OCI-LY7 (cell line): ENCODE results near the gene ANK3. TPM values are rescaled to one million over a fixed set of nuclear protein-coding genes. Genes with fewer than 3 reads are reported as not detected.

ENCODE experiments used
- BruUV-seq: library from RNA; stranded (reverse); fragments of 400-500 nt; replicated peaks from 2 replicates; lab custom pipeline; 2021; lab: Mats Ljungman, UMichigan
- CTCF ChIA-PET: fragments of 300-600 bp; sonication (Branson Sonifier 250); formaldehyde crosslinking; loops from one replicate; lab custom pipeline; 2022; ENCODE audit warnings: antibody characterized with exemption; ENCODE audit not compliant: unreplicated experiment; lab: Charles Lee
- POLR2A ChIA-PET: fragments of 300-600 bp; sonication (Branson Sonifier 250); formaldehyde crosslinking; loops from one replicate; lab custom pipeline; 2022; ENCODE audit warnings: antibody characterized with exemption; lab: Charles Lee
- DNase-seq: peaks from one replicate; pipeline ENCODE4 v3.0.0-alpha.2; 2015; ENCODE audit warnings: low spot score
- H2AFZ ChIP-seq: fragments of 200-600 bp; sonication (generic), shearing (Covaris generic); 2 replicates; pipeline ENCODE4 v1.6.1; 2014; ENCODE audit warnings: mild to moderate bottlenecking, antibody characterized with exemption, low read length, moderate library complexity
- H3K27ac ChIP-seq: fragments of 200-600 bp; sonication (generic); 2 replicates; pipeline ENCODE4 v1.5.1; 2014; ENCODE audit warnings: mixed run types, low read depth, mild to moderate bottlenecking, moderate library complexity, low read length, inconsistent platforms; ENCODE audit not compliant: poor library complexity, severe bottlenecking
- H3K36me3 ChIP-seq: fragments of 200-600 bp; sonication (generic); 2 replicates; pipeline ENCODE4 v1.6.1; 2014; ENCODE audit warnings: mild to moderate bottlenecking, antibody characterized with exemption, low read length, moderate library complexity, mixed read lengths; ENCODE audit not compliant: insufficient read depth
- H3K4me1 ChIP-seq: fragments of 200-600 bp; sonication (generic); 2 replicates; pipeline ENCODE4 v1.5.1; 2014; ENCODE audit warnings: mild to moderate bottlenecking, low read length; ENCODE audit not compliant: insufficient read depth, poor library complexity, severe bottlenecking
- H3K4me2 ChIP-seq: fragments of 200-600 bp; sonication (generic); 2 replicates; pipeline ENCODE4 v1.6.1; 2014; ENCODE audit warnings: mild to moderate bottlenecking, low read length
- H3K4me3 ChIP-seq: fragments of 200-600 bp; sonication (generic); 2 replicates; pipeline ENCODE4 v1.5.1; 2014; ENCODE audit warnings: mild to moderate bottlenecking, low read depth, low read length; ENCODE audit not compliant: poor library complexity, severe bottlenecking
- H3K79me2 ChIP-seq: fragments of 200-600 bp; sonication (generic); 2 replicates; pipeline ENCODE4 v1.6.1; 2016; ENCODE audit warnings: low read depth, mild to moderate bottlenecking, low read length, moderate library complexity, mixed read lengths; ENCODE audit not compliant: insufficient read depth
- H3K9me2 ChIP-seq: fragments of 200-600 bp; sonication (generic); 2 replicates; pipeline ENCODE4 v1.6.1; 2016; ENCODE audit warnings: mild to moderate bottlenecking, low read length, mixed read lengths; ENCODE audit not compliant: insufficient read depth
- H3K9me3 ChIP-seq: fragments of 200-600 bp; sonication (generic); 2 replicates; pipeline ENCODE4 v1.6.1; 2014; ENCODE audit warnings: mild to moderate bottlenecking, mixed run types, low read length, mixed read lengths
- H4K20me1 ChIP-seq: fragments of 200-600 bp; sonication (generic); 2 replicates; pipeline ENCODE4 v1.6.1; 2014; ENCODE audit warnings: mild to moderate bottlenecking, antibody characterized with exemption, low read length, moderate library complexity, mixed read lengths; ENCODE audit not compliant: insufficient read depth
- EZH2phosphoT487 ChIP-seq: fragments of 200-600 bp; sonication (generic); IDR thresholded peaks from 2 replicates; pipeline ENCODE4 v1.6.1; 2018; ENCODE audit warnings: low read depth, borderline replicate concordance, mild to moderate bottlenecking, mixed run types, antibody characterized with exemption, low read length, moderate library complexity, mixed read lengths
- intact Hi-C: fragments of 100-400 bp; cut with micrococcal nuclease; formaldehyde crosslinking; loops from one replicate; pipeline ENCODE4 v1.10.0; 2022; ENCODE audit not compliant: unreplicated experiment
- total RNA-seq, 2 experiments: library from RNA; depleted of rRNA in 1 of 2; stranded (reverse); fragments of >200 nt in 1 of 2; shearing (Covaris generic) in 1 of 2; gene quantifications; 2 replicates each; pipeline ENCODE4 v1.2.3, GENCODE V29; 2014 to 2022
- TF ChIP-seq, protein P1 (sequence below): fragments of 200-600 bp; sonication (generic); conservative IDR thresholded peaks from 2 replicates; pipeline ENCODE4 v1.5.1; 2014; ENCODE audit warnings: mild to moderate bottlenecking, antibody characterized with exemption, low read length, moderate library complexity, mixed read lengths

Gene ANK3
- total RNA-seq, 2 experiments from 2014 or later: 0.13 to 0.49 TPM

DNA sequence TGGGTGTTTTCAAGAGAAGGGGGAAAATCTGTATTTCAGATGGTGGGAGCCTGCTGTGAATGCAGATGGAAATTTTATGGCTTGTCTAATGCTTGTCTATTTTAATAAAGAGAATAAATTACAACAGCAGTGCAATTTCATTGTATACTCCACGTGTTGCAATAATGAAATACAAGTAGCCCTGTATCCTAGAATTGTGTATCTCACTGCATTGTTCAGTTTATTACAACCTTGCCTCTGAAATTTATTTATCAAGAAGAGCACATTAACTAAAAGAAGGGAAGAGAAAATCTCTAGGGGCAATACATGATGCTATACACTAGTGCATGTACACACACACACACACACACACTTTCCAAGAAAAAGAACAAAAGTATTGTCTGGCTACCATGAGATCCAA is 21.8 kb downstream of the ANK3 start:
- H2AFZ ChIP-seq: no peak overlapping the region
- H3K9me3 ChIP-seq: no peaks in the 10 kb centered on the region
- H3K4me2 ChIP-seq: no peak overlapping the region; the same call in 1 of the 2 replicates
- TF ChIP-seq, protein P1, sequence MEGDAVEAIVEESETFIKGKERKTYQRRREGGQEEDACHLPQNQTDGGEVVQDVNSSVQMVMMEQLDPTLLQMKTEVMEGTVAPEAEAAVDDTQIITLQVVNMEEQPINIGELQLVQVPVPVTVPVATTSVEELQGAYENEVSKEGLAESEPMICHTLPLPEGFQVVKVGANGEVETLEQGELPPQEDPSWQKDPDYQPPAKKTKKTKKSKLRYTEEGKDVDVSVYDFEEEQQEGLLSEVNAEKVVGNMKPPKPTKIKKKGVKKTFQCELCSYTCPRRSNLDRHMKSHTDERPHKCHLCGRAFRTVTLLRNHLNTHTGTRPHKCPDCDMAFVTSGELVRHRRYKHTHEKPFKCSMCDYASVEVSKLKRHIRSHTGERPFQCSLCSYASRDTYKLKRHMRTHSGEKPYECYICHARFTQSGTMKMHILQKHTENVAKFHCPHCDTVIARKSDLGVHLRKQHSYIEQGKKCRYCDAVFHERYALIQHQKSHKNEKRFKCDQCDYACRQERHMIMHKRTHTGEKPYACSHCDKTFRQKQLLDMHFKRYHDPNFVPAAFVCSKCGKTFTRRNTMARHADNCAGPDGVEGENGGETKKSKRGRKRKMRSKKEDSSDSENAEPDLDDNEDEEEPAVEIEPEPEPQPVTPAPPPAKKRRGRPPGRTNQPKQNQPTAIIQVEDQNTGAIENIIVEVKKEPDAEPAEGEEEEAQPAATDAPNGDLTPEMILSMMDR: no peak
- TF ChIP-seq EZH2phosphoT487: no peak
- H3K4me1 ChIP-seq: no peaks in the 10 kb centered on the region
- intact Hi-C loops: no loop called here
- BruUV-seq: no TSS peak
- ChIA-PET POLR2A (interaction anchor here (0.9 kb wide), 1 partner anchor 11 kb away, joined by 4 read pairs; no protein-coding TSS in a partner anchor), CTCF (no interaction called here)
- DNase-seq: no peak
- no peaks in the 10 kb centered on the region for H3K9me2 ChIP-seq
- no peak overlapping the region for H3K27ac ChIP-seq
- H3K79me2 ChIP-seq: no peaks in the 10 kb centered on the region
- no peaks in the 10 kb centered on the region for H3K36me3 ChIP-seq
- no peaks in the 10 kb centered on the region for H4K20me1 ChIP-seq
- no peak overlapping the region for H3K4me3 ChIP-seq

DNA sequence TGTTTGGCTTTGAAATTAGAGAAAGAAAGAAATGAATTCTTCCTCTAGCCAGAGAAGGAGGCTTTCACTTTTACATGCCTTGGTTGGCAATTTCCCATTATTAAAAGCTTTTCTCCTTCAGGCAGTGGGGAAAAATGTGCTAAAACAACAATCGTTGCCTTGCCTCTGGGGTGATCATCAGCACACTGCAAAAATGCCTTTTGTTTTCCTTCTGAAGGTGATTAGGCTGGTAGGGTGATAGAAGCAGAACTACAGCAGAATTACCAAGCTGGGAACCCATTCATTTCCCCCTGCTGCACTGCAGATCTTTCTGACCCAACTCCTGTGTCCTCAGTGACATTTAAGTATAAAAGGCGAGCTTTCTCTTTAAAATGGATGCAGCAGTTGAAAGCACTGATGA is 22.2 kb downstream of the ANK3 start:
- no peak for DNase-seq
- TF ChIP-seq, protein P1: no peak
- no peaks in the 10 kb centered on the region for H3K9me3 ChIP-seq
- H3K4me1 ChIP-seq: no peaks in the 10 kb centered on the region
- no peaks in the 10 kb centered on the region for H3K9me2 ChIP-seq
- ChIA-PET POLR2A (interaction anchor here (0.9 kb wide), 1 partner anchor 11 kb away, joined by 4 read pairs; no protein-coding TSS in a partner anchor), CTCF (no interaction called here)
- H4K20me1 ChIP-seq: no peaks in the 10 kb centered on the region
- no peak overlapping the region for H2AFZ ChIP-seq
- intact Hi-C loops: no loop called here
- no peak overlapping the region for H3K27ac ChIP-seq
- no peak overlapping the region for H3K4me3 ChIP-seq
- BruUV-seq: no TSS peak
- H3K36me3 ChIP-seq: no peaks in the 10 kb centered on the region
- no peak overlapping the region; the same call in 1 of the 2 replicates for H3K4me2 ChIP-seq
- H3K79me2 ChIP-seq: no peaks in the 10 kb centered on the region

DNA sequence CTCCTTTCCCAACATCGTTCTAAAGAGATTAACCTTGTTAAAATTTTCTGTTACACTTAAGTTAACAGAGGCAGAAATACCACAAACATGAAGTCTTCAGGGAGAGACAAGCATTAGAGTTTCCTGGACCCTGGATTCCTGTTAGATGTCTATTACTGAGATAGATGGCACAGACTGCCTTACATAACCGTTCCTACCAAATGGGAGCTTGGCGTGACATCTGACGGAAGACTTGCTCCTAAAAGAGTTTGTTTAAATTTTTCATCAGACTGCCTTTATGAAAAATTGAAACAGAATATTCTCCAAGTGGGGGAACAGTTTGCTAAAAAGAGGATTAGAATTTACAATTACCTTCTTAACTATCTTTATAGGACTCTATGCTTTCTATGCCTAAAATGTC is 22.7 kb downstream of the ANK3 start:
- intact Hi-C loops: no loop called here
- no peak overlapping the region for H2AFZ ChIP-seq
- H3K4me1 ChIP-seq: no peaks in the 10 kb centered on the region
- no TSS peak for BruUV-seq
- ChIA-PET CTCF (no interaction called here), POLR2A (interaction anchor here (0.9 kb wide), 1 partner anchor 12 kb away, joined by 4 read pairs; no protein-coding TSS in a partner anchor)
- no peak overlapping the region for H3K4me3 ChIP-seq
- H3K27ac ChIP-seq: no peak overlapping the region
- H3K9me3 ChIP-seq: no peaks in the 10 kb centered on the region
- no peaks in the 10 kb centered on the region for H3K9me2 ChIP-seq
- TF ChIP-seq EZH2phosphoT487: no peak
- TF ChIP-seq, protein P1: no peak
- no peak overlapping the region; the same call in 1 of the 2 replicates for H3K4me2 ChIP-seq
- H3K79me2 ChIP-seq: no peaks in the 10 kb centered on the region
- DNase-seq: no peak
- no peaks in the 10 kb centered on the region for H3K36me3 ChIP-seq
- H4K20me1 ChIP-seq: no peaks in the 10 kb centered on the region
